Central memory CD8-positive, alpha-beta T cell (primary cell): Measurements from ENCODE around the gene MOSMO.
"Not testable (repeated sequence)": the region's sequence is repeated elsewhere in the genome, so short reads cannot be mapped to it uniquely, and the experiment has no call there.

ENCODE experiments used
- ATAC-seq: fragments of 150-1000 bp; cut with Tn5 transposase; replicated peaks from 2 replicates; pipeline ENCODE4 v1.10.0; 2022; ENCODE audit warnings: mild to moderate bottlenecking, moderate FRiP score, moderate number of reproducible peaks; ENCODE audit not compliant: poor library complexity, severe bottlenecking; ENCODE audit errors: extremely low read depth
- DNase-seq, 2 donors: peaks; one replicate each; pipeline ENCODE4 v3.0.0; 2021; ENCODE audit warnings: low spot score in 2 of 2
- H3K27ac Mint-ChIP-seq: one replicate; pipeline ENCODE4 v1.8.0; 2022; ENCODE audit warnings: low read depth, mild to moderate bottlenecking, moderate library complexity, mixed read lengths
- H3K27me3 Mint-ChIP-seq: one replicate; pipeline ENCODE4 v1.8.0; 2022; ENCODE audit warnings: mixed read lengths
- H3K36me3 Mint-ChIP-seq: one replicate; pipeline ENCODE4 v1.8.0; 2022; ENCODE audit warnings: mild to moderate bottlenecking, moderate library complexity, mixed read lengths; ENCODE audit not compliant: insufficient read depth
- H3K4me1 Mint-ChIP-seq: one replicate; pipeline ENCODE4 v1.8.0; 2022; ENCODE audit warnings: mixed read lengths
- H3K4me3 Mint-ChIP-seq: one replicate; pipeline ENCODE4 v1.8.0; 2022; ENCODE audit warnings: mild to moderate bottlenecking, moderate library complexity, mixed read lengths
- H3K9me3 Mint-ChIP-seq: one replicate; pipeline ENCODE4 v1.8.0; 2022; ENCODE audit warnings: mixed read lengths

The MOSMO gene

GRCh38 chr16:22120440-22120839 lies 112.5 kb downstream of the MOSMO start:
- Mint-ChIP-seq H3K9me3 (no peaks in the 10 kb centered on the region), H3K27me3 (no peaks in the 10 kb centered on the region), H3K36me3 (peaks cover 2% of the 10 kb centered on the region), H3K4me3 (no peak overlapping the region), H3K4me1 (no peaks in the 10 kb centered on the region), H3K27ac (no peak overlapping the region)
- DNase-seq, result no peak
- ATAC-seq, result no peak

GRCh38 chr16:22122239-22122638 lies 114.3 kb downstream of the MOSMO start:
- Mint-ChIP-seq H3K9me3 (no peaks in the 10 kb centered on the region), H3K27ac (no peak overlapping the region), H3K4me1 (no peaks in the 10 kb centered on the region), H3K4me3 (no peak overlapping the region), H3K36me3 (peaks cover 2% of the 10 kb centered on the region), H3K27me3 (no peaks in the 10 kb centered on the region)
- ATAC-seq (no peak), DNase-seq (no peak)

- Mint-ChIP-seq H3K27me3 (peaks cover 8% of the 10 kb centered on the region), H3K36me3 (peaks cover 2% of the 10 kb centered on the region), H3K27ac (no peak overlapping the region), H3K4me3 (no peak overlapping the region), H3K9me3 (peaks cover 3% of the 10 kb centered on the region), H3K4me1 (no peaks in the 10 kb centered on the region)
- no peak for DNase-seq
- ATAC-seq, result no peak
These were observed 115.2 kb downstream of the MOSMO start for GRCh38 chr16:22123146-22123545.

DNA sequence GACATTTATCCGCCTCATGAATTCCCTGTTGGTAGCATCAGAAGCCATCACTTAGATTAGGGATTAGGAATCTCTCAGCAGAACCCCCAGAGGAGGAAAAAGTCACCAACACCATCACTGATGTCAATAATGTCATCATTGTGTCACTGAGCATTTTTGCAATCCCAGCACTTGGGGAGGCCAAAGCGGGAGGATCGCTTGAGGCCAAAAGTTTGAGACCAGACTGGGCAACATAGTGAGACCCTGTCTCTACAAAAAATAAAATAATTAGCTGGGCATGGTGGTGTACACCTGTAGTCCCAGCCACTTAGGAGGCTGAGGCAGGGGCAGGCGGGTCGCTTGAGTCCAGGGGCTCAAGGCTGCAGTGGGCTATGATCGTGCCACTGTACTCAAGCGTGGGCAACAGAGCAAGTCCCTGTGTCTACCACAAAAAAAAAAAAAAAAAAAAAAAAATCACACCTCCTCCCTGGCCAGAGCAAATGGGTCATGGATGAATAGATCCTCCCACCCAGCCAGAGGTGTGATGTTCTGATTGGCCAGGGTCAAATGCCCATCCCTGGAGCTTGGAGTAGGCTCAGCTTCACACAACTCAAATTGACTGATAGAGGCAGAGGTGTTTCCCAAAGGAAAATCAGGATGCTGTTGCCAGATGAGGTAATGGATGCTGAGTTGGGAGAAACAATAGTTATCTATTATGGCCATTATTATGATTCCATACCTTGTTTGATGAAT lies 116.0 kb downstream of the MOSMO start:
- Mint-ChIP-seq H3K4me3 (no peak overlapping the region), H3K27ac (no peak overlapping the region), H3K36me3 (peaks cover 2% of the 10 kb centered on the region), H3K27me3 (peaks cover 9% of the 10 kb centered on the region), H3K4me1 (no peaks in the 10 kb centered on the region), H3K9me3 (peaks cover 9% of the 10 kb centered on the region)
- ATAC-seq, result no peak
- DNase-seq, result no peak

GRCh38 chr16:22124583-22125284 lies 116.8 kb downstream of the MOSMO start:
- no peak overlapping the region for H3K27ac Mint-ChIP-seq
- no peaks in the 10 kb centered on the region for H3K4me1 Mint-ChIP-seq
- ATAC-seq (no peak), DNase-seq (no peak)
- peaks cover 9% of the 10 kb centered on the region for H3K9me3 Mint-ChIP-seq
- H3K27me3 Mint-ChIP-seq, result peaks cover 9% of the 10 kb centered on the region
- H3K36me3 Mint-ChIP-seq, result peaks cover 2% of the 10 kb centered on the region
- H3K4me3 Mint-ChIP-seq, result no peak overlapping the region

DNA sequence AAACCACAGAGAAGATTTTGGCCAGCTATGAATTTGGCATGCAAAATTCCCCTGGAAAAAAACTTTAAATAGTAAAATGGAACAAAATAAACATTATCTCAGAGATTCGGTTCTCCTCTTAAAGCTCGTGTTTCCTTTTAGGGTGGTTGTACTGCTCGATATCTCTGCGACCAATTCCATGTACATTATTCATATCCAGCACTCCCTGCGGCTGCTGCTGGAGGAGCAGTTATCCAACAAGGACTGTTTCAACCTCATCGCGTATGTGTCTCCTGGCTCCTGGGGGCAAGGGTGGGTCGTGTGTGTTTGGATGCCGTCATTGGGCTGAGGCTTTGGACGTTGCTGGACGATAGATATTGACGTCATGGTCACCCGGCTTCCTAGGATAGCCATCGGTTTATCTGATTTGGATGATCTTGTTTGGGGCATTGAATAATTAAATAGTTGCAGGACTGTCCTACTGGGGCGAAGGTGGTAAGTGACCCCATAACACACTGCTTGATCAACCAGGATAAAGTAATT lies 118.2 kb downstream of the MOSMO start:
- H3K9me3 Mint-ChIP-seq, result peaks cover 9% of the 10 kb centered on the region
- DNase-seq (no peak), ATAC-seq (no peak)
- H3K36me3 Mint-ChIP-seq, result peaks cover 2% of the 10 kb centered on the region
- H3K27me3 Mint-ChIP-seq, result peaks cover 9% of the 10 kb centered on the region
- H3K4me1 Mint-ChIP-seq, result no peaks in the 10 kb centered on the region
- no peak overlapping the region for H3K4me3 Mint-ChIP-seq
- H3K27ac Mint-ChIP-seq, result no peak overlapping the region

GRCh38 chr16:22128537-22128936 lies 120.6 kb downstream of the MOSMO start:
- H3K27ac Mint-ChIP-seq, H3K27me3 Mint-ChIP-seq, ATAC-seq, H3K4me1 Mint-ChIP-seq, DNase-seq, H3K4me3 Mint-ChIP-seq, H3K36me3 Mint-ChIP-seq, H3K9me3 Mint-ChIP-seq: not testable (repeated sequence)

- H3K27me3 Mint-ChIP-seq, result peaks cover 9% of the 10 kb centered on the region
- H3K4me3 Mint-ChIP-seq, result no peak overlapping the region
- ATAC-seq (no peak), DNase-seq (no peak)
- H3K9me3 Mint-ChIP-seq, result peaks cover 9% of the 10 kb centered on the region
- no peaks in the 10 kb centered on the region for H3K4me1 Mint-ChIP-seq
- no peak overlapping the region for H3K27ac Mint-ChIP-seq
- peaks cover 3% of the 10 kb centered on the region for H3K36me3 Mint-ChIP-seq
These were observed 122.6 kb downstream of the MOSMO start for GRCh38 chr16:22130528-22130927.

DNA sequence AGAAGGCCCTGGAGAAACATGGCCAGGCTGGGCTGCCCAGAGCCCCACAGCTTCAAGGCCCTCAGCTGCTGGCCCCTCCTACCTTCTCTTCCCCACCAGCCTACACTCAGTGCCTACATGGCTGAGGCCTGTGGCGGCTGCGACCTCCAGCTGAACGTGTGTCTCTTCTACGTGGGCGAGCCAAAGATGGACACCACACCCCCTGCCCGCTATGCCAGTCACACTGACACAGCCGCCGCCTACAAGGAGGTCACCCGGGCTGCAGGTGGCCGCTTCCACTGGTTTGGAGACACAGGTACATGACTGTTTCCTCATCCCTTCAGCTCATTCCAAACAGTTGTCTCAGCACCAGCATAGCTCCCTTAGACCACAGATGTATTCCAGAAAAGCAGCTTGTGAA lies 124.9 kb downstream of the MOSMO start:
- Mint-ChIP-seq H3K27me3 (peaks cover 14% of the 10 kb centered on the region), H3K4me3 (no peak overlapping the region), H3K4me1 (no peaks in the 10 kb centered on the region), H3K27ac (no peak overlapping the region), H3K9me3 (peaks cover 9% of the 10 kb centered on the region), H3K36me3 (peaks cover 3% of the 10 kb centered on the region)
- no peak for ATAC-seq
- no peak for DNase-seq
